Right lung (tissue), 5 donors: ENCODE data around the gene AMOT. TPM values are rescaled to one million over a fixed set of nuclear protein-coding genes. Genes with fewer than 3 reads are reported as not detected.

Experiments
- DNase-seq, 2 donors: peaks; one replicate each; pipeline ENCODE4 v3.0.0-alpha.2; 2013
- polyA plus RNA-seq, 5 donors: library from polyadenylated mRNA; unstranded; fragments of 120-200 nt; gene quantifications; one replicate each; pipeline versions ENCODE4 v1.2.1 to v1.2.3, GENCODE V29; 2013; ENCODE audit warnings: inconsistent platforms in 1 of 5, low replicate concordance in 1 of 5; ENCODE audit not compliant: insufficient read length in 5 of 5, insufficient read depth in 1 of 5

The AMOT gene
- polyA plus RNA-seq, 5 donors: 13.7 to 23.8 (median 21.5) TPM

GRCh38 chrX:112738347-112739033 lies 102.1 kb downstream of the AMOT start:
- DNase-seq: no peak

DNA sequence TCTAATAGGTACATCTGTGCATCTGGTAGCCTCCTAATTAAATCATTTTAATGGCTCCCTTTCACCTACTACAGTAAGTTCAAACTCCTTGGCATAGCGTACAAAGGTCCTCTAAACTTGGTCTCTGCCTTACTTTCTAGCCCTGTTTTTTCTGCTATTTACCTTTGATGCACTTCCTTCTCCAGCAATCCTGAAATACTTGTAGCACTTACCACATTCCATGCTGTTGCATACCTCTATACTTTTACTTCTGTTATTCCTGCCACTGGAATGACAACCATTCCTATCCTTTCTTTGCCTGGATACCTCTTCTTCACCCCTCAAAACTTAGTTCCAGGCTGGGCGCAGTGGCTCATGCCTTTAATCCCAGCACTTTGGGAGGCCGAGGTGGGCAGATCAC lies 104.3 kb downstream of the AMOT start:
- DNase-seq: no peak

GRCh38 chrX:112735147-112735546 lies 105.5 kb downstream of the AMOT start:
- no peak for DNase-seq

DNA sequence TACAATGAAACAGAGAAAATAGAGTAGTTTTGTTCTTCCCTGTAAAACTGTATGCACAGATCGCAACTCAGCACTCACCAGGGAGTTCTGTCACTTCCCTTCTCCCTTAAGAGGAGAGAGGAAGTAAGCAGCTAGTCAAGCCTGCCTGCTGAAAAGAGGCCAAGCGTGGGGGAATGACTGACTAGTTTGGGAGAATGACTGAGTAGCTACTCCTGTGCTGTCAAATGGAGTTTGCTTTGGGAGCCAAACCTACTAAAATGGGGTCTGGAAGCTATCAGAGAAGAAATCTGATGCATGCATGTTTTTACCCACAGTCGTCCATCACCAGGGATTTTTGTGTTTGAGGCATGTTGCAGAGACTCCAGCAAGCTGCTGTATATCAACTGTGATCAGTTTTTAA lies 106.3 kb downstream of the AMOT start:
- DNase-seq: no peak

GRCh38 chrX:112731793-112732192 lies 108.8 kb downstream of the AMOT start:
- no peak for DNase-seq

Other genes starting within 250 kb of the AMOT start
- under 1 TPM; 0.21 to 0.84 (median 0.64) TPM for gene LHFPL1, start 160.9 kb downstream of the AMOT start, polyA plus RNA-seq